ENCODE results near the gene UBA7. TPM values are rescaled to one million over a fixed set of nuclear protein-coding genes. Genes with fewer than 3 reads are reported as not detected.
A peak's percentile ranks its signal among the peaks of the same experiment; 100 is the strongest.

Gene UBA7
- total RNA-seq, 6 experiments from 2014 or later: 16.4 to 39.1 (median 28.5) TPM

- no peak for TF ChIP-seq CTCF (IDR thresholded peaks at IDR 0.05)
- no peak for TF ChIP-seq POLR2A (IDR thresholded peaks at IDR 0.05)
- DNase-seq (peak in 1 of 3 donors; percentile 56), ATAC-seq (no peak)
- Histone ChIP-seq H3K27ac (peak overlapping the region; percentile 42 to 69 (median 63)), H3K4me1 (peaks cover 0 to 8% (median 0%) of the 10 kb centered on the region in 4 donors), H3K27me3 (no peaks in the 10 kb centered on the region), H3K9me3 (no peaks in the 10 kb centered on the region), H3K4me3 (peak overlapping the region; percentile 67 to 97 (median 69)), H3K36me3 (no peaks in the 10 kb centered on the region)
- intact Hi-C loops (cut with DNase I): loop anchor here (5.0 to 10.0 kb wide), 3 partner anchors 34 to 101 kb away; partner anchors contain the start of gene MST1R (in 1 of the 2)
- WGBS (ENCODE audit: insufficient coverage, low coverage, low lambda C conversion rate, missing lambda C conversion rate): 8% methylated on average over 5 of the region's 41 CpGs
Observed at GRCh38 chr3:49803465-49804140, 10.2 kb downstream of the UBA7 start.

- H3K9me3 ChIP-seq: no peaks in the 10 kb centered on the region
- TF ChIP-seq CTCF (IDR thresholded peaks at IDR 0.05): peak; percentile 87 to 92 (median 90)
- peak; percentile 46 for TF ChIP-seq POLR2A (IDR thresholded peaks at IDR 0.05)
- peak within 1 kb of the TSS; percentile 67 to 97 (median 69) for H3K4me3 ChIP-seq
- 0% methylated on average over 28 of the region's 71 CpGs for whole genome bisulfite sequencing (ENCODE audit: insufficient coverage, low coverage, low lambda C conversion rate, missing lambda C conversion rate)
- no peaks in the 10 kb centered on the region for H3K27me3 ChIP-seq
- H3K27ac ChIP-seq: peak within 1 kb of the TSS; percentile 42 to 69 (median 63)
- peaks cover 0 to 6% (median 0%) of the 10 kb centered on the region in 4 donors for H3K4me1 ChIP-seq
- DNase-seq (peak; percentile 92 to 93 (median 93)), ATAC-seq (peak; percentile 87 to 91 (median 89))
- intact Hi-C loops (cut with DNase I): loop anchor here (5.0 to 10.0 kb wide), 3 partner anchors 34 to 102 kb away; partner anchors contain the start of gene MST1R (in 1 of the 2)
- no peaks in the 10 kb centered on the region for H3K36me3 ChIP-seq
Observed at GRCh38 chr3:49802719-49803464, 10.9 kb downstream of the UBA7 start, which contains the start of gene INKA1. INKA1 (plus strand) TSS chr3:49803261; CDS start chr3:49803393, 132 bp downstream.

DNA sequence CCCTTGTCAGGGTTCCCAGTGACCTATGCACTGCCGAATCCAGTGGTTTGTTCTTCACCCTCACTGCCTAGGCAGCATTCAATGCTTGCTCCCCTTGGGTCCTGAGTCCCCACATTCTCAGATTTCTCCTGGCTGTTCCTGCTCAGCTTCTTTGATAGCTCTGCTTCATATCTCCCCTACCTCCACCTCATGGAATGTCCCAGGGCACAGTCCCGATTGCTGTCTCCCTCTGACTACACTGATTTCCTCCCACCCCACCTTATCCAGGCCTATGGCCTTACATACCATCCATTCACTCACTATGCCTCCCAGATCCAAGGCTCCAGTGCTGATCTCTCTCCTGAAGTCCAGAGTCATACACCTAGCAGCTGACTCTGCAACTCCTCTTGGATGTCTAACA, 12.6 kb downstream of the UBA7 start:
- H3K4me1 ChIP-seq: no peaks in the 10 kb centered on the region
- intact Hi-C loops (cut with DNase I): loop anchor here (5.0 to 10.0 kb wide), 3 partner anchors 36 to 104 kb away; partner anchors contain the start of gene MST1R (in 1 of the 2)

More for the DNA sequence above, 12.6 kb downstream of the UBA7 start:
- Histone ChIP-seq H3K9me3 (no peaks in the 10 kb centered on the region), H3K27me3 (no peaks in the 10 kb centered on the region), H3K27ac (no peak overlapping the region), H3K4me3 (no peak overlapping the region), H3K36me3 (no peaks in the 10 kb centered on the region)
- ATAC-seq (no peak), DNase-seq (no peak)
- no peak for TF ChIP-seq POLR2A (IDR thresholded peaks at IDR 0.05)
- TF ChIP-seq CTCF (IDR thresholded peaks at IDR 0.05): no peak
- WGBS (ENCODE audit: insufficient coverage, low coverage, low lambda C conversion rate, missing lambda C conversion rate): 65% methylated on average over 2 of the region's 2 CpGs

Measured in right lobe of liver (tissue), 6 donors.